Upper lobe of right lung (tissue), 1 donor: ENCODE data around the gene DBX1. TPM values are rescaled to one million over a fixed set of nuclear protein-coding genes. Genes with fewer than 3 reads are reported as not detected.
A peak's percentile ranks its signal among the peaks of the same experiment; 100 is the strongest.

Experiments used
- ATAC-seq: fragments of 200-7000 bp; cut with Tn5 transposase; one replicate; pipeline ENCODE4 v1.9.1; 2020; ENCODE audit warnings: mild to moderate bottlenecking, moderate library complexity
- DNase-seq: peaks from one replicate; pipeline ENCODE4 v3.0.0-alpha.2; 2020
- H3K27ac ChIP-seq: fragments of 200-600 bp; one replicate; pipeline ENCODE4 v1.8.0; 2022
- H3K27me3 ChIP-seq: fragments of 200-600 bp; one replicate; pipeline ENCODE4 v1.8.0; 2022; ENCODE audit warnings: mild to moderate bottlenecking
- H3K36me3 ChIP-seq: fragments of 200-600 bp; one replicate; pipeline ENCODE4 v1.8.0; 2022
- H3K4me1 ChIP-seq: fragments of 200-600 bp; one replicate; pipeline ENCODE4 v1.8.0; 2022
- H3K4me3 ChIP-seq: fragments of 200-600 bp; one replicate; pipeline ENCODE4 v1.8.0; 2022; ENCODE audit warnings: mild to moderate bottlenecking
- H3K9me3 ChIP-seq: fragments of 200-600 bp; one replicate; pipeline ENCODE4 v1.8.0; 2022
- intact Hi-C: fragments of 100-400 bp; cut with DNase I; formaldehyde crosslinking; loops from one replicate; pipeline ENCODE4 v1.11.0; 2022
- total RNA-seq: library from RNA; stranded (reverse); fragmentation: NEBNext Ultra II Directional; extraction: Animal tissue kit (Norgen Biotek cat#: 25700); gene quantifications from one replicate; pipeline ENCODE4 v1.2.1, GENCODE V29; 2021
- TF ChIP-seq, protein P1 (sequence below): fragments of 200-600 bp; IDR thresholded peaks from one replicate; pipeline ENCODE4 v1.8.0; 2022; ENCODE audit warnings: antibody characterized with exemption
- donor health status: DM: no; HTN: yes; CAD: no; lungs with severe emphysema.

Gene DBX1
- total RNA-seq, 1 donor from 2014 or later, result not detected

GRCh38 chr11:20159466-20160381 lies 551 bp downstream of the DBX1 start:
- H3K4me3 ChIP-seq, result no peak overlapping the region
- TF ChIP-seq, protein P1, sequence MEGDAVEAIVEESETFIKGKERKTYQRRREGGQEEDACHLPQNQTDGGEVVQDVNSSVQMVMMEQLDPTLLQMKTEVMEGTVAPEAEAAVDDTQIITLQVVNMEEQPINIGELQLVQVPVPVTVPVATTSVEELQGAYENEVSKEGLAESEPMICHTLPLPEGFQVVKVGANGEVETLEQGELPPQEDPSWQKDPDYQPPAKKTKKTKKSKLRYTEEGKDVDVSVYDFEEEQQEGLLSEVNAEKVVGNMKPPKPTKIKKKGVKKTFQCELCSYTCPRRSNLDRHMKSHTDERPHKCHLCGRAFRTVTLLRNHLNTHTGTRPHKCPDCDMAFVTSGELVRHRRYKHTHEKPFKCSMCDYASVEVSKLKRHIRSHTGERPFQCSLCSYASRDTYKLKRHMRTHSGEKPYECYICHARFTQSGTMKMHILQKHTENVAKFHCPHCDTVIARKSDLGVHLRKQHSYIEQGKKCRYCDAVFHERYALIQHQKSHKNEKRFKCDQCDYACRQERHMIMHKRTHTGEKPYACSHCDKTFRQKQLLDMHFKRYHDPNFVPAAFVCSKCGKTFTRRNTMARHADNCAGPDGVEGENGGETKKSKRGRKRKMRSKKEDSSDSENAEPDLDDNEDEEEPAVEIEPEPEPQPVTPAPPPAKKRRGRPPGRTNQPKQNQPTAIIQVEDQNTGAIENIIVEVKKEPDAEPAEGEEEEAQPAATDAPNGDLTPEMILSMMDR, result no peak
- H3K36me3 ChIP-seq, result no peaks in the 10 kb centered on the region
- intact Hi-C loops, result no loop called here
- DNase-seq, result no peak
- peaks cover 99% of the 10 kb centered on the region for H3K27me3 ChIP-seq
- no peaks in the 10 kb centered on the region for H3K9me3 ChIP-seq
- ATAC-seq, result no peak
- H3K27ac ChIP-seq, result no peak overlapping the region
- H3K4me1 ChIP-seq, result peaks cover 19% of the 10 kb centered on the region

- no peak for DNase-seq
- H3K27me3 ChIP-seq, result peaks cover 97% of the 10 kb centered on the region
- no peak overlapping the region for H3K27ac ChIP-seq
- intact Hi-C loops, result no loop called here
- H3K4me3 ChIP-seq, result no peak overlapping the region
- TF ChIP-seq, protein P1, result no peak
- no peaks in the 10 kb centered on the region for H3K36me3 ChIP-seq
- H3K4me1 ChIP-seq, result peaks cover 18% of the 10 kb centered on the region
- H3K9me3 ChIP-seq, result no peaks in the 10 kb centered on the region
- ATAC-seq, result peak; percentile 74
Measured at GRCh38 chr11:20158597-20159257, 1.5 kb downstream of the DBX1 start.

DNA sequence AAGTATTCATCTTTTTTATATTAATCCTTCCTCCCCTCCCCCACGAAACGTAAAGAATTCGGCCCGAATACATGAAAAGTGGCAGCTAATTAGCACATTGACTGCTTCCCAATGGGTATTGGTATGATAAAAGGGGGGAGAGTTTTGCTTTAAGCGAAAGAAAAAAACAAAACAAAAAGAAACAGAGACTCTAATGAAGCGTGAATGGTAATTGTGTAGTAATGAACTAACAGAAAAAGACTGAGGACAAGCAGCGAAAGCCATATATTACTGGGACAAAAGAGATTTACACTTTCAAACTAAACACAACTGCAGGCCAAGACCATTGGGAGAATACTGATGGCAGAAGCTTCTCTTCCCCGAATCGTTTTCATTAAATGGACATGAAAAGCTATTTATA lies 2.5 kb downstream of the DBX1 start:
- Histone ChIP-seq H3K27me3 (peaks cover 92% of the 10 kb centered on the region), H3K4me3 (no peak overlapping the region), H3K4me1 (peaks cover 9% of the 10 kb centered on the region), H3K9me3 (no peaks in the 10 kb centered on the region), H3K36me3 (no peaks in the 10 kb centered on the region), H3K27ac (no peak overlapping the region)
- no peak for DNase-seq
- intact Hi-C loops, result no loop called here
- ATAC-seq, result no peak
- TF ChIP-seq, protein P1, result no peak

DNA sequence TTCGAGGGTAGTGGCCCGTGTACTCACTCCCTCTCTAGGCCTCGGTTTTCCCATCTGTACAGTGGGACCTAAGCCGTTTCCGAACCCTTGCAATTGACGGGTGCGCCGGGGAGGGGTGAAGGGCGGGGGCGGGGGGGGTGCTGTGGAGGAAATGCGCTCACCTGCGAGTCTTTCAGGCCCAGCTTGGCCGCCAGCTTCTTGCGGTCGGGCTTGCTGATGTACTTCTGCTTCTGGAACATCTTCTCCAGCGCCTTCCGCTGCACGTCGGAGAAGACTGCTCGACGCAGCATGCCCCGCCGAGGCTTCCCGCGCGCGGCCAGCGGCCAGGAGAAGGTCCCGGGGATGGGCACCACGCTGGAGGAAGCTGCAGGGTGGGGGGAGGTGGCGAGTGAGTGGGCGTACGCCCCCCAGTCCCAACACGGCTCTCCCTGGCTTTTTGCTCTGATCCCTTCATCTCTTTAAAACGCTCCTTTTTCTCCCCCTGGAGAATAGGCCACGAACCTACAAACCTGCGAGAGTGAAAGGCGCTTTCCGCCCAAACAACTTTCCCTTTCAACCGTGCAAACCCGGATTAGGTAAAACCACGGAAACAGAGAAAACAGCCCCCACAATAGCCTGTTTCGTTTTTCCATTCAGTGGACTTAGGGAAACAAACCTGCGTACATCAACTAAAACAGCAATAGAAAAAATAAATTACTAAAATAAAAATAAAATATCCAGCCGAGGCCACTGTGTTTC lies 3.2 kb downstream of the DBX1 start:
- Histone ChIP-seq H3K4me1 (peaks cover 9% of the 10 kb centered on the region), H3K36me3 (no peaks in the 10 kb centered on the region), H3K9me3 (no peaks in the 10 kb centered on the region), H3K4me3 (peak overlapping the region; percentile 30), H3K27ac (no peak overlapping the region), H3K27me3 (peaks cover 87% of the 10 kb centered on the region)
- intact Hi-C loops, result no loop called here
- DNase-seq, result no peak
- TF ChIP-seq, protein P1, result no peak
- peak; percentile 10 for ATAC-seq

- Histone ChIP-seq H3K4me3 (peak overlapping the region; percentile 30), H3K27me3 (peaks cover 82% of the 10 kb centered on the region), H3K36me3 (no peaks in the 10 kb centered on the region), H3K9me3 (no peaks in the 10 kb centered on the region), H3K4me1 (peaks cover 9% of the 10 kb centered on the region), H3K27ac (no peak overlapping the region)
- TF ChIP-seq, protein P1, result no peak
- DNase-seq, result no peak
- intact Hi-C loops, result no loop called here
- peak; percentile 37 for ATAC-seq
Measured at GRCh38 chr11:20156280-20156875, 3.9 kb downstream of the DBX1 start.
